Measurements from ENCODE around the gene DPM1.

Gene DPM1

GRCh38 chr20:50895111-50895830, 63.1 kb downstream of the DPM1 start:
- DNase-seq (ENCODE audit: low read depth) = no peak

- DNase-seq (ENCODE audit: low read depth) = no peak
Observed at GRCh38 chr20:50893620-50894019, 64.7 kb downstream of the DPM1 start.

- DNase-seq (ENCODE audit: low read depth) = no peak
Observed at GRCh38 chr20:50892394-50892793, 65.9 kb downstream of the DPM1 start.

- no peak for DNase-seq (ENCODE audit: low read depth)
Observed at GRCh38 chr20:50891138-50891537, 67.2 kb downstream of the DPM1 start.

GRCh38 chr20:50887576-50887975, 70.8 kb downstream of the DPM1 start:
- no peak for DNase-seq (ENCODE audit: low read depth)

GRCh38 chr20:50886184-50886790, 72.0 kb downstream of the DPM1 start:
- DNase-seq (ENCODE audit: low read depth) = no peak

- no peak for DNase-seq (ENCODE audit: low read depth)
Observed at GRCh38 chr20:50885781-50886180, 72.6 kb downstream of the DPM1 start.

GRCh38 chr20:50885068-50885467, 73.3 kb downstream of the DPM1 start:
- DNase-seq (ENCODE audit: low read depth) = no peak

Measured in stimulated activated CD4-positive, alpha-beta T cell treated with anti-CD3 and anti-CD28 coated beads, Interleukin-2, amount 100 ng/mL, for 4 hours (primary cell).